DND-41 (cell line): Measurements from ENCODE around the gene ZNF606.

Experiments
- ATAC-seq: fragments of 200-7000 bp; cut with Tn5 transposase; 3 replicates; pipeline ENCODE4 v1.9.1; 2021; ENCODE audit warnings: low read depth; ENCODE audit not compliant: insufficient read depth
- DNase-seq: peaks from one replicate; pipeline ENCODE4 v3.0.0-alpha.2; 2020
- H2AFZ ChIP-seq: 2 replicates; pipeline ENCODE4 v1.6.0; 2012; ENCODE audit warnings: low read depth, low read length
- H3K27ac ChIP-seq: 2 replicates; pipeline ENCODE4 v1.5.1; 2012; ENCODE audit warnings: low read length, inconsistent platforms
- H3K27me3 ChIP-seq: fragments of 200-600 bp; sonication (generic); 2 replicates; pipeline ENCODE4 v1.6.0; 2012; ENCODE audit warnings: low read length, mild to moderate bottlenecking, inconsistent platforms; ENCODE audit not compliant: insufficient read depth, poor library complexity
- H3K36me3 ChIP-seq: 2 replicates; pipeline ENCODE4 v1.5.1; 2012; ENCODE audit warnings: low read length, inconsistent platforms; ENCODE audit not compliant: insufficient read depth
- H3K4me1 ChIP-seq: 2 replicates; pipeline ENCODE4 v1.5.1; 2012; ENCODE audit warnings: mild to moderate bottlenecking, low read length; ENCODE audit not compliant: insufficient read depth
- H3K4me2 ChIP-seq: 2 replicates; pipeline ENCODE4 v1.6.0; 2012; ENCODE audit warnings: mild to moderate bottlenecking, moderate library complexity, low read length, inconsistent platforms; ENCODE audit not compliant: insufficient read depth
- H3K4me3 ChIP-seq, 2 experiments: fragments of 200-600 bp in 1 of 2; shearing (Covaris generic) in 1 of 2; 2 replicates each; pipeline ENCODE4 v1.5.1; 2012 to 2016; ENCODE audit warnings: inconsistent platforms in 2 of 2, low read length in 2 of 2, mild to moderate bottlenecking in 2 of 2, low read depth in 1 of 2, moderate library complexity in 1 of 2
- H3K79me2 ChIP-seq: 2 replicates; pipeline ENCODE4 v1.6.0; 2012; ENCODE audit warnings: low read length, inconsistent platforms; ENCODE audit not compliant: insufficient read depth
- H3K9ac ChIP-seq: 2 replicates; pipeline ENCODE4 v1.6.0; 2012; ENCODE audit warnings: low read depth, mild to moderate bottlenecking, inconsistent platforms, low read length, moderate library complexity
- H3K9me3 ChIP-seq: 2 replicates; pipeline ENCODE4 v1.5.1; 2012; ENCODE audit warnings: low read length, moderate library complexity, mild to moderate bottlenecking, inconsistent platforms; ENCODE audit not compliant: insufficient read depth, severe bottlenecking
- H4K20me1 ChIP-seq: 2 replicates; pipeline ENCODE4 v1.6.0; 2012; ENCODE audit warnings: low read length; ENCODE audit not compliant: insufficient read depth
- EZH2 ChIP-seq: IDR thresholded peaks from 3 replicates; pipeline ENCODE4 v1.6.1; 2012; ENCODE audit warnings: borderline replicate concordance, low read depth, mild to moderate bottlenecking, moderate library complexity, low read length, inconsistent platforms; ENCODE audit not compliant: severe bottlenecking
- TF ChIP-seq, protein P1 (sequence below): IDR thresholded peaks from 2 replicates; pipeline ENCODE4 v1.5.1; 2012; ENCODE audit warnings: borderline replicate concordance, low read length, moderate library complexity, mild to moderate bottlenecking; ENCODE audit not compliant: poor library complexity, severe bottlenecking; ENCODE audit errors: extremely low read depth

Gene ZNF606

DNA sequence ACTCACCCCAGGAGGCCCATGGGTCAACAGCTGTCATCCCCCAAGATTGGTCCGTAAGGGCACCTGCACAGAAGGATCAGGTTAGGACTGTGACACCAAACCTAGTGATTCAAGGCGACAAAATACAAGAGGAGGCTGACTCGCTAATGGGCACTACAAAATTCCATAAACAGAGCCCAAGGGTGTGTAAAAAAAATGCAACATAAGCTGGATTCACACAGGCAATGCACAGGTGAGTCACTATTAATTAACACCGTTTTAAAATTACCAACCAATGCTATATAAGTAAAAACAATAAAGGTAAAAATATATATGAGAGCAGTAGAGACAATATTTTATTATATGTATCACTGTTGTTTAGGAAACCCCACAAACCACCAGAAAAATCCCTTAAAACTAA, 1.9 kb downstream of the ZNF606 start:
- H3K9ac ChIP-seq: no peak overlapping the region
- no peak for ATAC-seq
- H3K4me2 ChIP-seq: peak overlapping the region; percentile 91

DNA sequence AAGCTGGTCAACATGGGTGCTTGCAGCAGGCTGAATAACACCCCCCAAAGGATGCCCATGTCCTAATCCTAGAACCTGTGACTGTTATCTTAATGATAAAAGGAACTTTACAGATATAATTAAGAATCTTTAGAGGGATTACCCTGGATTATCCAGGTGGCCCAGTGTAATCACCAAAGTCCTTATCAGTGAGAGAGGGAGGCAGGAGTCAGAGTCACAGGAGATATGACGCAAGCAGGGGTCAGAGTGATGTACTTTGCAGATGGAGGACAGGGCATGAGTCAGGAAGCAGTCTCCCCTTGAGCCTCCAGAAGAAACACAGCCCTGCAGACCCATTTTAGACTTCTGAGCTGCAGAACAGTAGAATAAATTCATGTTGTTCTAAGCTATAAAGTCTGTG, 9.8 kb downstream of the ZNF606 start:
- no peak overlapping the region for H2AFZ ChIP-seq

More for the DNA sequence above, 1.9 kb downstream of the ZNF606 start:
- Histone ChIP-seq H3K4me1 (peaks cover 51% of the 10 kb centered on the region), H3K27ac (no peak overlapping the region), H3K36me3 (peaks cover 85% of the 10 kb centered on the region), H3K9me3 (peaks cover 50% of the 10 kb centered on the region), H3K4me3 (peak overlapping the region in 1 of 2 experiments; percentile 95; a peak in 2 of 4 replicates), H3K79me2 (peaks cover 48% of the 10 kb centered on the region), H2AFZ (no peak overlapping the region), H3K27me3 (no peaks in the 10 kb centered on the region), H4K20me1 (no peaks in the 10 kb centered on the region)
- no peak for DNase-seq
- no peak for TF ChIP-seq EZH2
- TF ChIP-seq, protein P1, sequence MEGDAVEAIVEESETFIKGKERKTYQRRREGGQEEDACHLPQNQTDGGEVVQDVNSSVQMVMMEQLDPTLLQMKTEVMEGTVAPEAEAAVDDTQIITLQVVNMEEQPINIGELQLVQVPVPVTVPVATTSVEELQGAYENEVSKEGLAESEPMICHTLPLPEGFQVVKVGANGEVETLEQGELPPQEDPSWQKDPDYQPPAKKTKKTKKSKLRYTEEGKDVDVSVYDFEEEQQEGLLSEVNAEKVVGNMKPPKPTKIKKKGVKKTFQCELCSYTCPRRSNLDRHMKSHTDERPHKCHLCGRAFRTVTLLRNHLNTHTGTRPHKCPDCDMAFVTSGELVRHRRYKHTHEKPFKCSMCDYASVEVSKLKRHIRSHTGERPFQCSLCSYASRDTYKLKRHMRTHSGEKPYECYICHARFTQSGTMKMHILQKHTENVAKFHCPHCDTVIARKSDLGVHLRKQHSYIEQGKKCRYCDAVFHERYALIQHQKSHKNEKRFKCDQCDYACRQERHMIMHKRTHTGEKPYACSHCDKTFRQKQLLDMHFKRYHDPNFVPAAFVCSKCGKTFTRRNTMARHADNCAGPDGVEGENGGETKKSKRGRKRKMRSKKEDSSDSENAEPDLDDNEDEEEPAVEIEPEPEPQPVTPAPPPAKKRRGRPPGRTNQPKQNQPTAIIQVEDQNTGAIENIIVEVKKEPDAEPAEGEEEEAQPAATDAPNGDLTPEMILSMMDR: no peak

DNA sequence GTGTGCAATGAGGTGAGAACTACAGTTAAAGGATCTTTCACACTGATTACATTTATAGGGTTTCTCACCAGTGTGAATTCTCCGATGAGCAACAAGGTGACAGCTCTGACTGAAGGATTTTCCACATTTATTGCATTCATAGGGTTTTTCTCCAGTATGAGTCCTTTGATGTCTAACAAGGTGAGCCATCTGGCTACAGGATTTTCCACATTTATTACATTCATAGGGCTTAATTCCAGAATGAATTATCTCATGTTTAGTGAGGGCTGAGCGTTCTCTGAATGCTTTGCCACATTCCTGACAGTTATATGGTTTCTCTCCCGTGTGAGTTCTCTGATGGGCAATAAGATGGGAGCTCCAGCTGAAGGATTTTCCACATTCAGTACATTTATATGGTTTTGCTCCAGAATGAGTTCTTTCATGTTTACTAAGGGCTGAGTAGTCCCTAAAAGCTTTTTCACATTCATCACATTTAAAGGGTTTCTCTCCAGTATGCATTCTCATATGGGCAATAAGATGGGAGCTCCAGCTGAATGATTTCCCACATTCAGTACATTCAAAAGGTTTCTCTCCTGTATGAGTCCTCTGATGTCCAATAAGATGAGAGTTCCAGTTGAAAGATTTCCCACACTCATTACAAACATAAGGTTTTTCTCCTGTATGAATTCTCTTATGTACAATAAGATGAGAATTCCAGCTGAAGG, 23.9 kb downstream of the ZNF606 start:
- DNase-seq: no peak

More for the DNA sequence above, 9.8 kb downstream of the ZNF606 start:
- Histone ChIP-seq H3K27me3 (no peaks in the 10 kb centered on the region), H3K36me3 (peaks cover 71% of the 10 kb centered on the region), H4K20me1 (no peaks in the 10 kb centered on the region), H3K9me3 (peaks cover 23% of the 10 kb centered on the region), H3K79me2 (no peaks in the 10 kb centered on the region), H3K4me1 (no peaks in the 10 kb centered on the region), H3K9ac (no peak overlapping the region), H3K27ac (no peak overlapping the region), H3K4me3 (no peak overlapping the region), H3K4me2 (no peak overlapping the region)
- ATAC-seq (no peak), DNase-seq (no peak)
- no peak for TF ChIP-seq EZH2
- TF ChIP-seq, protein P1: no peak

More for the DNA sequence above, 23.9 kb downstream of the ZNF606 start:
- no peak overlapping the region for H3K4me3 ChIP-seq
- peaks cover 93% of the 10 kb centered on the region for H3K9me3 ChIP-seq
- H3K27ac ChIP-seq: no peak overlapping the region
- H3K36me3 ChIP-seq: peaks cover 73% of the 10 kb centered on the region
- ATAC-seq: no peak
- TF ChIP-seq, protein P1: no peak
- no peak for TF ChIP-seq EZH2
- H3K27me3 ChIP-seq: no peaks in the 10 kb centered on the region
- no peak overlapping the region for H3K9ac ChIP-seq
- H2AFZ ChIP-seq: no peak overlapping the region
- H3K79me2 ChIP-seq: no peaks in the 10 kb centered on the region
- H3K4me1 ChIP-seq: no peaks in the 10 kb centered on the region
- H3K4me2 ChIP-seq: no peak overlapping the region
- no peaks in the 10 kb centered on the region for H4K20me1 ChIP-seq
